ENCODE results near the gene C16orf96.

DNA sequence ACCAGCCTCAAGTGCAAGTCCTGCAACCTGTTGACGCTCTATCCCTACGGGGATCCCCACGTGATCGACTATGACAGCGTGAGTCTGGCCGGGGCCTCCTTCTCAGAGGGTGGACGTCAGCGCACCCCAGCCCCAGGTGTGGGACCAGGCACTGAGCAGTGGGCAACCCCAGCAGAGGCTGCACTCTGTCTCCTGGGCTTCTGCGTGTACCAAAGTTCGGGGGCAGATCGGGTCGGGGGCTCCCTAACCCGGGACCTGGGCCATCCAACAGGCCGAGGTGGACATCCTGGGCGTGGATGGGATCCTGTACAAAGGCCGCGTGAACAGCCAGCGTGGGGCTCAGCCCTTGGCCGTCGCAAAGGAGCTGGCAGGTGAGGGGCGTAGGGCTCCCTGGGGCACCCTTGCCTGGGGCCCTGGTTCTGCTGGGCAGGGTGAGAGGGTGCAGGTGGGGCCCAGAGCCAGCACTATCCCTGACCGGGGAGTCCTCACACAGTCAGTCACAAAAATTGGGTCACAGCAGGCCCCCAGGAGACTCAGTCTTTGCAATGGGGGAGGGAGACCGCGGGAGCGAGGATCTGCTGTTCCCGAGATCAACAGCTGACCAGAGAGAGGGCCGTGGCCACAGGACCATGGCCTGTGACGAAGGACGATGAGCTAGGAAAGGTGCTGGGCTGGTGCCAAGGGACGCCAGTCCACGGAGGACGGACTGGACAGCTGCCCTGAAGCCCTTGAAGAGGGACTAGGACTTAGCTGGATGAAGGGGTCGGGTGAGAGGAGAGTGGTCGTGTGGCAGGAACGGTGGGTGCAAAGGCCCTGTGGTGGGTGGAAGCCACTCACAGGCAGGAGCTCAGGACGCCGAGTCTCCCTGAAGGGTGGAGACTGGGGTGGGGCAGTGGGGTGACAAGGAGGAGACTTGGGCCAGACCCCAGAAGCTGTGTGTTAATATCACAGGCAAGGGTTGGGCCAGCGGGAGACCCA lies 38.6 kb downstream of the C16orf96 start:
- TF ChIP-seq POLR2A (IDR thresholded peaks at IDR 0.05; ENCODE audit: low read depth, low read length): no peak
- no peak for TF ChIP-seq POLR2AphosphoS5 (IDR thresholded peaks at IDR 0.05; ENCODE audit: low read depth, low read length)

Measured in GM12892 (cell line).